LNCaP clone FGC (cell line): Measurements from ENCODE around the gene ZCCHC7.

Source experiments
- DNase-seq: peaks from one replicate; pipeline ENCODE4 v3.0.0-alpha.2; 2011; ENCODE audit warnings: low read depth
- H3K4me3 ChIP-seq: 2 replicates; pipeline ENCODE4 v1.5.1; 2011; ENCODE audit warnings: mild to moderate bottlenecking, low read depth, low read length, control low read depth
- CTCF ChIP-seq: IDR thresholded peaks from 2 replicates; pipeline ENCODE4 v1.5.1; 2012; ENCODE audit warnings: mild to moderate bottlenecking; ENCODE audit not compliant: control insufficient read depth, insufficient read depth; ENCODE audit errors: extremely low read depth

ZCCHC7 gene

GRCh38 chr9:37248651-37249163, 128.3 kb downstream of the ZCCHC7 start:
- TF ChIP-seq CTCF, result no peak
- no peak for DNase-seq
- no peak overlapping the region for H3K4me3 ChIP-seq

- no peak overlapping the region for H3K4me3 ChIP-seq
- TF ChIP-seq CTCF, result no peak
- no peak for DNase-seq
Observed at GRCh38 chr9:37251452-37251851, 131.1 kb downstream of the ZCCHC7 start.

- no peak for DNase-seq
- H3K4me3 ChIP-seq, result no peak overlapping the region
- TF ChIP-seq CTCF, result no peak
Observed at GRCh38 chr9:37253377-37253937, 133.1 kb downstream of the ZCCHC7 start.

- TF ChIP-seq CTCF, result no peak
- H3K4me3 ChIP-seq, result no peak overlapping the region
- DNase-seq, result no peak
Observed at GRCh38 chr9:37255187-37255586, 134.8 kb downstream of the ZCCHC7 start.

GRCh38 chr9:37255944-37256862, 135.8 kb downstream of the ZCCHC7 start:
- DNase-seq, result peak; percentile 10
- TF ChIP-seq CTCF, result no peak
- no peak overlapping the region for H3K4me3 ChIP-seq

- TF ChIP-seq CTCF, result no peak
- no peak for DNase-seq
- H3K4me3 ChIP-seq, result no peak overlapping the region
Observed at GRCh38 chr9:37259951-37260350, 139.6 kb downstream of the ZCCHC7 start.
